IgD-negative memory B cell (primary cell): ENCODE measurements around the gene MCOLN2. TPM values are rescaled to one million over a fixed set of nuclear protein-coding genes. Genes with fewer than 3 reads are reported as not detected.
"Not testable (repeated sequence)": the region's sequence is repeated elsewhere in the genome, so short reads cannot be mapped to it uniquely, and the experiment has no call there.

Source experiments
- H3K27ac Mint-ChIP-seq, 3 donors: one replicate each; pipeline ENCODE4 v1.8.0; 2020 to 2022; ENCODE audit warnings: mild to moderate bottlenecking in 3 of 3, mixed read lengths in 3 of 3, moderate library complexity in 1 of 3
- H3K27me3 Mint-ChIP-seq: one replicate; pipeline ENCODE4 v1.8.0; 2021; ENCODE audit warnings: mixed read lengths
- H3K36me3 Mint-ChIP-seq: one replicate; pipeline ENCODE4 v1.8.0; 2020; ENCODE audit warnings: mild to moderate bottlenecking, mixed read lengths
- H3K4me1 Mint-ChIP-seq, 3 donors: one replicate each; pipeline ENCODE4 v1.8.0; 2020 to 2022; ENCODE audit warnings: mixed read lengths in 3 of 3, mild to moderate bottlenecking in 1 of 3
- H3K4me3 Mint-ChIP-seq, 4 donors: one replicate each; pipeline ENCODE4 v1.8.0; 2020 to 2022; ENCODE audit warnings: mild to moderate bottlenecking in 4 of 4, mixed read lengths in 4 of 4, moderate library complexity in 3 of 4
- H3K9me3 Mint-ChIP-seq, 3 donors: one replicate each; pipeline ENCODE4 v1.8.0; 2020 to 2021; ENCODE audit warnings: mixed read lengths in 3 of 3, mild to moderate bottlenecking in 1 of 3
- polyA plus RNA-seq: library from polyadenylated mRNA; unstranded; fragments of 300-500 nt; fragmentation: Illumina TruSeq; gene quantifications from one replicate; pipeline ENCODE4 v1.2.3, GENCODE V29; 2021

The MCOLN2 gene
- polyA plus RNA-seq, 1 donor from 2014 or later, result 12.4 TPM

- H3K27me3 Mint-ChIP-seq, result peaks cover 4% of the 10 kb centered on the region
- H3K9me3 Mint-ChIP-seq, result peaks cover 0 to 8% (median 4%) of the 10 kb centered on the region in 3 donors
- no peak overlapping the region for H3K4me3 Mint-ChIP-seq
- peaks cover 1% of the 10 kb centered on the region for H3K36me3 Mint-ChIP-seq
- no peak overlapping the region for H3K27ac Mint-ChIP-seq
- H3K4me1 Mint-ChIP-seq, result no peaks in the 10 kb centered on the region
These were observed 84.0 kb downstream of the MCOLN2 start for GRCh38 chr1:84912726-84913554.

GRCh38 chr1:84908746-84909464 lies 88.0 kb downstream of the MCOLN2 start:
- H3K9me3 Mint-ChIP-seq, H3K27ac Mint-ChIP-seq, H3K36me3 Mint-ChIP-seq, H3K4me1 Mint-ChIP-seq, H3K27me3 Mint-ChIP-seq, H3K4me3 Mint-ChIP-seq: not testable (repeated sequence)

GRCh38 chr1:84907095-84907827 lies 89.7 kb downstream of the MCOLN2 start:
- peaks cover 4% of the 10 kb centered on the region for H3K27me3 Mint-ChIP-seq
- peaks cover 4 to 11% (median 6%) of the 10 kb centered on the region in 3 donors for H3K9me3 Mint-ChIP-seq
- no peak overlapping the region for H3K27ac Mint-ChIP-seq

GRCh38 chr1:84902727-84903126 lies 94.2 kb downstream of the MCOLN2 start:
- peak overlapping the region in 1 of 3 donors; percentile 36 for H3K27ac Mint-ChIP-seq
- H3K27me3 Mint-ChIP-seq, H3K4me3 Mint-ChIP-seq, H3K9me3 Mint-ChIP-seq, H3K4me1 Mint-ChIP-seq, H3K36me3 Mint-ChIP-seq: not testable (repeated sequence)

More at GRCh38 chr1:84907095-84907827, 89.7 kb downstream of the MCOLN2 start:
- H3K4me3 Mint-ChIP-seq, result no peak overlapping the region
- H3K36me3 Mint-ChIP-seq, result peaks cover 5% of the 10 kb centered on the region
- H3K4me1 Mint-ChIP-seq, result no peaks in the 10 kb centered on the region

GRCh38 chr1:84899969-84900368 lies 96.9 kb downstream of the MCOLN2 start:
- H3K4me3 Mint-ChIP-seq, result no peak overlapping the region
- H3K9me3 Mint-ChIP-seq, result peaks cover 0 to 8% (median 2%) of the 10 kb centered on the region in 3 donors
- H3K36me3 Mint-ChIP-seq, result peaks cover 7% of the 10 kb centered on the region
- H3K27me3 Mint-ChIP-seq, result peaks cover 12% of the 10 kb centered on the region
- H3K4me1 Mint-ChIP-seq, result no peaks in the 10 kb centered on the region
- no peak overlapping the region for H3K27ac Mint-ChIP-seq

- peaks cover 37% of the 10 kb centered on the region for H3K27me3 Mint-ChIP-seq
These were observed 100.6 kb downstream of the MCOLN2 start for GRCh38 chr1:84896279-84896678.

GRCh38 chr1:84892705-84893618 lies 104.0 kb downstream of the MCOLN2 start, which contains the start of gene LPAR3:
Gene LPAR3 (minus strand): TSS chr1:84893206. CDS start chr1:84866120, 27,086 bp downstream.
- Mint-ChIP-seq H3K36me3 (peaks cover 4% of the 10 kb centered on the region), H3K27ac (no peak within 1 kb of the TSS), H3K4me3 (peak within 1 kb of the TSS in 2 of 4 donors; percentile 40 to 75), H3K4me1 (peaks cover 5 to 12% (median 6%) of the 10 kb centered on the region in 3 donors), H3K27me3 (peaks cover 37% of the 10 kb centered on the region), H3K9me3 (no peaks in the 10 kb centered on the region)

More at GRCh38 chr1:84896279-84896678, 100.6 kb downstream of the MCOLN2 start:
- Mint-ChIP-seq H3K9me3 (peaks cover 0 to 3% (median 0%) of the 10 kb centered on the region in 3 donors), H3K4me3 (no peak overlapping the region), H3K27ac (no peak overlapping the region), H3K4me1 (peaks cover 5 to 12% (median 6%) of the 10 kb centered on the region in 3 donors), H3K36me3 (peaks cover 4% of the 10 kb centered on the region)

- Mint-ChIP-seq H3K27me3 (peaks cover 30% of the 10 kb centered on the region), H3K27ac (no peak overlapping the region), H3K9me3 (no peaks in the 10 kb centered on the region), H3K36me3 (no peaks in the 10 kb centered on the region), H3K4me1 (peaks cover 5 to 12% (median 6%) of the 10 kb centered on the region in 3 donors), H3K4me3 (no peak overlapping the region)
These were observed 106.3 kb downstream of the MCOLN2 start for GRCh38 chr1:84890566-84890965.

- H3K4me3 Mint-ChIP-seq, result no peak overlapping the region
- no peaks in the 10 kb centered on the region for H3K36me3 Mint-ChIP-seq
- no peak overlapping the region for H3K27ac Mint-ChIP-seq
- peaks cover 22% of the 10 kb centered on the region for H3K27me3 Mint-ChIP-seq
- no peaks in the 10 kb centered on the region for H3K9me3 Mint-ChIP-seq
- peaks cover 5 to 12% (median 6%) of the 10 kb centered on the region in 3 donors for H3K4me1 Mint-ChIP-seq
These were observed 107.5 kb downstream of the MCOLN2 start for GRCh38 chr1:84889437-84889836.

- peak overlapping the region in 2 of 3 donors; percentile 11 to 15 for H3K27ac Mint-ChIP-seq
- H3K9me3 Mint-ChIP-seq, result no peaks in the 10 kb centered on the region
- peaks cover 3 to 8% (median 6%) of the 10 kb centered on the region in 3 donors for H3K4me1 Mint-ChIP-seq
- H3K27me3 Mint-ChIP-seq, result peaks cover 16% of the 10 kb centered on the region
- H3K36me3 Mint-ChIP-seq, result no peaks in the 10 kb centered on the region
- no peak overlapping the region for H3K4me3 Mint-ChIP-seq
These were observed 108.2 kb downstream of the MCOLN2 start for GRCh38 chr1:84888753-84889152.

- Mint-ChIP-seq H3K4me3 (no peak overlapping the region), H3K4me1 (peaks cover 0 to 3% (median under 1%) of the 10 kb centered on the region in 3 donors), H3K27me3 (peaks cover 11% of the 10 kb centered on the region), H3K27ac (no peak overlapping the region), H3K36me3 (no peaks in the 10 kb centered on the region), H3K9me3 (no peaks in the 10 kb centered on the region)
These were observed 109.5 kb downstream of the MCOLN2 start for GRCh38 chr1:84887261-84887934.

GRCh38 chr1:84885469-84885868 lies 111.4 kb downstream of the MCOLN2 start:
- Mint-ChIP-seq H3K27me3 (peaks cover 7% of the 10 kb centered on the region), H3K4me3 (no peak overlapping the region), H3K27ac (no peak overlapping the region), H3K9me3 (peaks cover 0 to 2% (median 2%) of the 10 kb centered on the region in 3 donors), H3K4me1 (no peaks in the 10 kb centered on the region), H3K36me3 (peaks cover 4% of the 10 kb centered on the region)

GRCh38 chr1:84884671-84885389 lies 112.1 kb downstream of the MCOLN2 start:
- Mint-ChIP-seq H3K9me3 (peaks cover 0 to 2% (median 2%) of the 10 kb centered on the region in 3 donors), H3K4me3 (no peak overlapping the region), H3K36me3 (peaks cover 4% of the 10 kb centered on the region), H3K27me3 (peaks cover 7% of the 10 kb centered on the region), H3K27ac (no peak overlapping the region), H3K4me1 (no peaks in the 10 kb centered on the region)
